ENCODE results near the gene DNAH10.

GRCh38 chr12:123840765-123841425 lies 78.8 kb downstream of the DNAH10 start:
- TF ChIP-seq CTCF (conservative IDR thresholded peaks at IDR 0.05; ENCODE audit: low read depth, low read length) = no peak
- TF ChIP-seq MXI1 (IDR thresholded peaks at IDR 0.05; ENCODE audit: borderline replicate concordance, low read depth, low read length) = no peak
- TF ChIP-seq POLR2A (IDR thresholded peaks at IDR 0.05; ENCODE audit: low read depth, low read length) = no peak
- no peak for TF ChIP-seq USF2 (IDR thresholded peaks at IDR 0.05; ENCODE audit: low read depth, low read length)
- TF ChIP-seq CEBPB (IDR thresholded peaks at IDR 0.05; ENCODE audit: low read depth, low read length) = peak; percentile 85
- TF ChIP-seq RAD21 (IDR thresholded peaks at IDR 0.05; ENCODE audit: low read length) = no peak
- no peak for TF ChIP-seq MAFK (IDR thresholded peaks at IDR 0.05; ENCODE audit: low read depth, low read length)
- no peak for TF ChIP-seq RCOR1 (IDR thresholded peaks at IDR 0.05; ENCODE audit: insufficient replicate concordance, low read length)
- TF ChIP-seq SMC3 (IDR thresholded peaks at IDR 0.05; ENCODE audit: low read depth, low read length) = no peak
- no peak for TF ChIP-seq NFE2L2 (IDR thresholded peaks at IDR 0.05; ENCODE audit: low read depth, low read length)
- TF ChIP-seq RFX5 (IDR thresholded peaks at IDR 0.05; ENCODE audit: low read depth, low read length) = no peak
- TF ChIP-seq FOS (IDR thresholded peaks at IDR 0.05; ENCODE audit: low read depth, low read length) = no peak
